Fibroblast of villous mesenchyme (primary cell): ENCODE results near the gene NEURL1B. TPM values are rescaled to one million over a fixed set of nuclear protein-coding genes. Genes with fewer than 3 reads are reported as not detected.

Experiments used
- DNase-seq: peaks from one replicate; pipeline ENCODE4 v3.0.0-alpha.2; 2010; ENCODE audit warnings: low read depth
- H3K4me3 ChIP-seq: 2 replicates; pipeline ENCODE4 v1.5.1; 2011; ENCODE audit warnings: low read depth, mild to moderate bottlenecking, low read length
- CTCF ChIP-seq: IDR thresholded peaks from 2 replicates; pipeline ENCODE4 v1.5.1; 2012; ENCODE audit warnings: low read depth, mild to moderate bottlenecking, low read length; ENCODE audit not compliant: insufficient read depth
- small RNA-seq: library from RNA; depleted of rRNA; stranded (forward); fragments of <200 nt; gene quantifications from one replicate; pipeline ENCODE3, GENCODE V24; 2012
- total RNA-seq: library from RNA; depleted of rRNA; stranded (reverse); fragments of >200 nt; gene quantifications from 2 replicates; pipeline ENCODE4 v1.2.3, GENCODE V29; 2012

Gene NEURL1B
- total RNA-seq, 1 donor, result 4.3 TPM

- no peak for TF ChIP-seq CTCF
- no peak overlapping the region for H3K4me3 ChIP-seq
- DNase-seq, result no peak
Observed at GRCh38 chr5:172739375-172739774, 98.3 kb downstream of the NEURL1B start.

- H3K4me3 ChIP-seq, result no peak overlapping the region
- DNase-seq, result peak; percentile 88
- TF ChIP-seq CTCF, result no peak
Observed at GRCh38 chr5:172740428-172741205, 99.6 kb downstream of the NEURL1B start.

Small RNA genes within 50 kb of the gene (small RNA-seq; reads per million reads assigned to genes)
- not detected for gene AC027309.2
- 0.38 reads per million for gene MIR5003

Other genes starting within 250 kb of the NEURL1B start
- gene SH3PXD2B, start 186.7 kb upstream of the NEURL1B start, total RNA-seq, result 28.1 and 32.2 TPM in 2 replicates
- 98.2 and 246 TPM in 2 replicates for gene DUSP1, start 129.9 kb downstream of the NEURL1B start, total RNA-seq
- 89.5 and 139 TPM in 2 replicates for gene ERGIC1, start 193.0 kb downstream of the NEURL1B start, total RNA-seq